ENCODE measurements around the gene MRPL1.

GRCh38 chr4:77927991-77928925, 65.6 kb downstream of the MRPL1 start:
- TF ChIP-seq CTCF (IDR thresholded peaks at IDR 0.05) (no peak), POLR2A (IDR thresholded peaks at IDR 0.05) (no peak)

Measured in body of pancreas (tissue), 4 donors.